SIG-M5 treated with dmso at 0.1 percent for 504 hours (cell line): ENCODE data around the gene IFI30.

ENCODE experiments used
- DNase-seq: peaks from one replicate; lab custom pipeline; 2025; ENCODE audit not compliant: unreplicated experiment; lab: John Stamatoyannopoulos, UW

The IFI30 gene

GRCh38 chr19:18223860-18224524 is 50.4 kb downstream of the IFI30 start:
- peak; percentile 41 for DNase-seq

- DNase-seq: peak; percentile 93
These were observed 51.1 kb downstream of the IFI30 start for GRCh38 chr19:18224525-18225354.

- DNase-seq: no peak
These were observed 51.7 kb downstream of the IFI30 start for GRCh38 chr19:18225355-18225701.

- no peak for DNase-seq
These were observed 52.3 kb downstream of the IFI30 start, which contains the start of gene PDE4C for GRCh38 chr19:18225702-18226468. PDE4C (minus strand) TSS chr19:18226438; CDS start chr19:18226415, 23 bp downstream.

GRCh38 chr19:18226956-18227780 is 53.6 kb downstream of the IFI30 start:
- no peak for DNase-seq
